Upper lobe of right lung (tissue), 1 donor: ENCODE data around the gene TANC2. TPM values are rescaled to one million over a fixed set of nuclear protein-coding genes. Genes with fewer than 3 reads are reported as not detected.

Experiments used
- ATAC-seq: fragments of 200-7000 bp; cut with Tn5 transposase; one replicate; pipeline ENCODE4 v1.9.1; 2020; ENCODE audit warnings: mild to moderate bottlenecking, moderate library complexity
- DNase-seq: peaks from one replicate; pipeline ENCODE4 v3.0.0-alpha.2; 2020
- H3K27ac ChIP-seq: fragments of 200-600 bp; one replicate; pipeline ENCODE4 v1.8.0; 2022
- H3K27me3 ChIP-seq: fragments of 200-600 bp; one replicate; pipeline ENCODE4 v1.8.0; 2022; ENCODE audit warnings: mild to moderate bottlenecking
- H3K36me3 ChIP-seq: fragments of 200-600 bp; one replicate; pipeline ENCODE4 v1.8.0; 2022
- H3K4me1 ChIP-seq: fragments of 200-600 bp; one replicate; pipeline ENCODE4 v1.8.0; 2022
- H3K4me3 ChIP-seq: fragments of 200-600 bp; one replicate; pipeline ENCODE4 v1.8.0; 2022; ENCODE audit warnings: mild to moderate bottlenecking
- H3K9me3 ChIP-seq: fragments of 200-600 bp; one replicate; pipeline ENCODE4 v1.8.0; 2022
- CTCF ChIP-seq: fragments of 200-600 bp; IDR thresholded peaks from one replicate; pipeline ENCODE4 v1.8.0; 2022; ENCODE audit warnings: antibody characterized with exemption
- intact Hi-C: fragments of 100-400 bp; cut with DNase I; formaldehyde crosslinking; loops from one replicate; pipeline ENCODE4 v1.11.0; 2022
- total RNA-seq: library from RNA; stranded (reverse); fragmentation: NEBNext Ultra II Directional; extraction: Animal tissue kit (Norgen Biotek cat#: 25700); gene quantifications from one replicate; pipeline ENCODE4 v1.2.1, GENCODE V29; 2021
- donor health status: DM: no; HTN: yes; CAD: no; lungs with severe emphysema.

The TANC2 gene
- total RNA-seq, 1 donor from 2014 or later: 114 TPM

- DNase-seq: no peak
Observed at GRCh38 chr17:62948370-62948769, 17.7 kb upstream of the TANC2 start.

GRCh38 chr17:62949036-62949435, 17.0 kb upstream of the TANC2 start:
- H3K9me3 ChIP-seq: no peaks in the 10 kb centered on the region
- no peaks in the 10 kb centered on the region for H3K4me1 ChIP-seq
- DNase-seq (no peak), ATAC-seq (no peak)
- no peaks in the 10 kb centered on the region for H3K36me3 ChIP-seq
- intact Hi-C loops: no loop called here
- TF ChIP-seq CTCF: no peak
- H3K4me3 ChIP-seq: no peak overlapping the region
- no peak overlapping the region for H3K27ac ChIP-seq
- no peaks in the 10 kb centered on the region for H3K27me3 ChIP-seq

More at GRCh38 chr17:62948370-62948769, 17.7 kb upstream of the TANC2 start:
- intact Hi-C loops: no loop called here
- ATAC-seq: no peak
- no peak for TF ChIP-seq CTCF
- Histone ChIP-seq H3K4me3 (no peak overlapping the region), H3K27me3 (no peaks in the 10 kb centered on the region), H3K27ac (no peak overlapping the region), H3K36me3 (no peaks in the 10 kb centered on the region), H3K9me3 (no peaks in the 10 kb centered on the region), H3K4me1 (no peaks in the 10 kb centered on the region)

- no peak for DNase-seq
- no peak overlapping the region for H3K4me3 ChIP-seq
- H3K4me1 ChIP-seq: no peaks in the 10 kb centered on the region
- TF ChIP-seq CTCF: no peak
- H3K27me3 ChIP-seq: no peaks in the 10 kb centered on the region
- peak; percentile 82 for ATAC-seq
- H3K9me3 ChIP-seq: no peaks in the 10 kb centered on the region
- no peak overlapping the region for H3K27ac ChIP-seq
- H3K36me3 ChIP-seq: no peaks in the 10 kb centered on the region
- intact Hi-C loops: no loop called here
Observed at GRCh38 chr17:62950067-62950466, 16.0 kb upstream of the TANC2 start.

- H3K36me3 ChIP-seq: no peaks in the 10 kb centered on the region
- no peak overlapping the region for H3K4me3 ChIP-seq
- H3K9me3 ChIP-seq: no peaks in the 10 kb centered on the region
- no peak for TF ChIP-seq CTCF
- intact Hi-C loops: no loop called here
- DNase-seq (no peak), ATAC-seq (no peak)
- no peaks in the 10 kb centered on the region for H3K4me1 ChIP-seq
- H3K27me3 ChIP-seq: no peaks in the 10 kb centered on the region
- no peak overlapping the region for H3K27ac ChIP-seq
Observed at GRCh38 chr17:62955841-62956352, 10.1 kb upstream of the TANC2 start.

- TF ChIP-seq CTCF: no peak
- Histone ChIP-seq H3K4me1 (peaks cover 14% of the 10 kb centered on the region), H3K4me3 (no peak overlapping the region), H3K27me3 (no peaks in the 10 kb centered on the region), H3K27ac (no peak overlapping the region), H3K9me3 (no peaks in the 10 kb centered on the region), H3K36me3 (no peaks in the 10 kb centered on the region)
- DNase-seq (no peak), ATAC-seq (no peak)
- intact Hi-C loops: no loop called here
Observed at GRCh38 chr17:62963296-62963695, 2.7 kb upstream of the TANC2 start.

- no peaks in the 10 kb centered on the region for H3K27me3 ChIP-seq
- no peak for TF ChIP-seq CTCF
- ATAC-seq (no peak), DNase-seq (no peak)
- no peak overlapping the region for H3K4me3 ChIP-seq
- H3K9me3 ChIP-seq: no peaks in the 10 kb centered on the region
- no peak overlapping the region for H3K27ac ChIP-seq
- intact Hi-C loops: no loop called here
- H3K4me1 ChIP-seq: peaks cover 23% of the 10 kb centered on the region
- no peaks in the 10 kb centered on the region for H3K36me3 ChIP-seq
Observed at GRCh38 chr17:62964506-62964905, 1.5 kb upstream of the TANC2 start.
